Gastrocnemius medialis (tissue), 4 donors: ENCODE data around the gene NSMF. TPM values are rescaled to one million over a fixed set of nuclear protein-coding genes. Genes with fewer than 3 reads are reported as not detected.

Source experiments
- ATAC-seq, 2 donors: fragments of 150-250 bp; one replicate each; pipeline ENCODE4 v1.9.1; 2016
- DNase-seq, 2 donors: peaks; one replicate each; pipeline ENCODE4 v3.0.0-alpha.2; 2019
- H3K27ac ChIP-seq, 4 donors: fragments of 200-600 bp; sonication (generic); 1 replicate in 1 of 4; 2 replicates in 3 of 4; pipeline ENCODE4 v1.5.1; 2016 to 2018; ENCODE audit warnings: mild to moderate bottlenecking in 2 of 4, moderate library complexity in 1 of 4
- H3K27me3 ChIP-seq, 3 donors: fragments of 200-600 bp; sonication (generic) in 2 of 3; 1 replicate in 1 of 3; 2 replicates in 2 of 3; pipeline versions ENCODE4 v1.5.1 to v1.6.0; 2016 to 2019; ENCODE audit warnings: mild to moderate bottlenecking in 1 of 3, moderate library complexity in 1 of 3
- H3K36me3 ChIP-seq, 2 donors: fragments of 200-600 bp; sonication (generic) in 1 of 2; one replicate each; pipeline ENCODE4 v1.5.1; 2017 to 2018
- H3K4me1 ChIP-seq, 2 donors: fragments of 200-600 bp; sonication (generic) in 1 of 2; one replicate each; pipeline ENCODE4 v1.5.1; 2016 to 2017; ENCODE audit warnings: mild to moderate bottlenecking in 2 of 2
- H3K4me3 ChIP-seq, 4 donors: fragments of 200-600 bp; sonication (generic) in 3 of 4; 1 replicate in 1 of 4; 2 replicates in 3 of 4; pipeline ENCODE4 v1.5.1; 2016 to 2019; ENCODE audit warnings: mild to moderate bottlenecking in 2 of 4
- H3K9me3 ChIP-seq, 3 donors: fragments of 200-600 bp; sonication (generic) in 2 of 3; 1 replicate in 1 of 3; 2 replicates in 2 of 3; pipeline ENCODE4 v1.5.1; 2016 to 2019
- CTCF ChIP-seq, 5 experiments: fragments of 450-650 bp in 3 of 5; fragments of 200-600 bp in 2 of 5; sonication (generic) in 2 of 5; IDR thresholded peaks in 4 of 5; conservative IDR thresholded peaks in 1 of 5; 1 replicate in 4 of 5; 2 replicates in 1 of 5; pipeline ENCODE4 v1.5.1; 2016 to 2019; ENCODE audit warnings: antibody characterized with exemption in 5 of 5, mild to moderate bottlenecking in 3 of 5, moderate library complexity in 3 of 5
- POLR2A ChIP-seq, 2 donors: fragments of 450-650 bp; IDR thresholded peaks; one replicate each; pipeline ENCODE4 v1.6.1; 2017; ENCODE audit warnings: antibody characterized with exemption in 2 of 2, mild to moderate bottlenecking in 2 of 2, moderate library complexity in 2 of 2
- in situ Hi-C, 4 donors: fragments of 200-750 bp; cut with MboI; loops; one replicate each; pipeline versions ENCODE4 v1.15.0 to v1.8.0; 2017; ENCODE audit warnings: low sequenced_read_pairs in 4 of 4
- intact Hi-C: fragments of 100-400 bp; cut with DNase I; formaldehyde crosslinking; loops from one replicate; pipeline ENCODE4 v1.15.1; 2023; ENCODE audit warnings: low total_unique reads
- total RNA-seq, 4 donors: library from RNA; depleted of rRNA; stranded (reverse); fragments of >200 nt; gene quantifications; one replicate each; pipeline versions ENCODE4 v1.1.0 to v1.2.3, GENCODE V29; 2016

Gene NSMF
- total RNA-seq, result 1 to 10 TPM; 4.4 to 8.4 (median 7.1) TPM

GRCh38 chr9:137459152-137459600 is at the start of gene NSMF:
NSMF (minus strand) TSS chr9:137459334; CDS start chr9:137459102, 232 bp downstream.
- Histone ChIP-seq H3K4me3 (peak within 1 kb of the TSS; percentile 51 to 63 (median 54)), H3K9me3 (no peaks in the 10 kb centered on the region), H3K4me1 (peaks cover 10 to 11% of the 10 kb centered on the region in 2 donors), H3K36me3 (peaks cover 0 to 17% of the 10 kb centered on the region in 2 donors), H3K27me3 (no peaks in the 10 kb centered on the region), H3K27ac (peak within 1 kb of the TSS; percentile 41 to 72 (median 66))
- peak; percentile 75 to 80 for TF ChIP-seq POLR2A (IDR thresholded peaks at IDR 0.05)
- no peak for TF ChIP-seq CTCF (IDR thresholded peaks at IDR 0.05 in 4 of 5, conservative IDR thresholded peaks at IDR 0.05 in 1 of 5)
- DNase-seq (peak; percentile 84 to 88), ATAC-seq (peak; percentile 89 to 90)
- in situ Hi-C loops, result no loop called here
- intact Hi-C loops, result loop anchor here (1.0 kb wide), 1 partner anchor 36 kb away; the partner anchor contains the start of genes EXD3 and NOXA1

- ATAC-seq, result no peak
- in situ Hi-C loops (no loop called here), intact Hi-C loops (no loop called here)
- no peak overlapping the region for H3K4me3 ChIP-seq
- no peak overlapping the region for H3K27ac ChIP-seq
- no peak for DNase-seq
- no peaks in the 10 kb centered on the region for H3K4me1 ChIP-seq
- no peaks in the 10 kb centered on the region for H3K36me3 ChIP-seq
- no peaks in the 10 kb centered on the region for H3K9me3 ChIP-seq
- H3K27me3 ChIP-seq, result no peaks in the 10 kb centered on the region
- TF ChIP-seq POLR2A (IDR thresholded peaks at IDR 0.05), result no peak
- no peak for TF ChIP-seq CTCF (IDR thresholded peaks at IDR 0.05 in 4 of 5, conservative IDR thresholded peaks at IDR 0.05 in 1 of 5)
Observed at GRCh38 chr9:137506702-137507171, 47.6 kb upstream of the NSMF start.

- in situ Hi-C loops (no loop called here), intact Hi-C loops (no loop called here)
- TF ChIP-seq POLR2A (IDR thresholded peaks at IDR 0.05) (no peak), CTCF (IDR thresholded peaks at IDR 0.05 in 4 of 5, conservative IDR thresholded peaks at IDR 0.05 in 1 of 5) (no peak)
- Histone ChIP-seq H3K4me3 (no peak overlapping the region), H3K4me1 (no peaks in the 10 kb centered on the region), H3K36me3 (peaks cover 0 to 5% of the 10 kb centered on the region in 2 donors), H3K27ac (no peak overlapping the region), H3K27me3 (no peaks in the 10 kb centered on the region), H3K9me3 (no peaks in the 10 kb centered on the region)
- ATAC-seq (no peak), DNase-seq (no peak)
Observed at GRCh38 chr9:137506274-137506673, 47.1 kb upstream of the NSMF start.

GRCh38 chr9:137505421-137506140 is 46.4 kb upstream of the NSMF start:
- no peaks in the 10 kb centered on the region for H3K27me3 ChIP-seq
- ATAC-seq, result no peak
- in situ Hi-C loops, result no loop called here

More at GRCh38 chr9:137505421-137506140, 46.4 kb upstream of the NSMF start:
- no peak overlapping the region for H3K27ac ChIP-seq
- no peak overlapping the region for H3K4me3 ChIP-seq
- H3K9me3 ChIP-seq, result no peaks in the 10 kb centered on the region
- no peak for DNase-seq
- peaks cover 0 to 11% of the 10 kb centered on the region in 2 donors for H3K36me3 ChIP-seq
- no peaks in the 10 kb centered on the region for H3K4me1 ChIP-seq
- TF ChIP-seq CTCF (IDR thresholded peaks at IDR 0.05 in 4 of 5, conservative IDR thresholded peaks at IDR 0.05 in 1 of 5), result no peak
- TF ChIP-seq POLR2A (IDR thresholded peaks at IDR 0.05), result no peak
- intact Hi-C loops, result no loop called here
